D721Med (cell line): ENCODE results near the gene RREB1.
"Not testable (repeated sequence)": the region's sequence is repeated elsewhere in the genome, so short reads cannot be mapped to it uniquely, and the experiment has no call there.

Experiments
- DNase-seq: peaks from one replicate; pipeline ENCODE4 v3.0.0; 2011; ENCODE audit warnings: low spot score; ENCODE audit not compliant: insufficient read length
- FAIRE-seq: peaks from 2 replicates; lab custom pipeline; 2011; peaks lifted over from hg19 to GRCh38; lab: Jason Lieb, UNC
- TF ChIP-seq, protein P1 (sequence below): IDR thresholded peaks from 2 replicates; pipeline ENCODE4 v1.5.1; 2012; ENCODE audit warnings: mild to moderate bottlenecking, control low read depth; ENCODE audit not compliant: insufficient read depth; ENCODE audit errors: missing control alignments

The RREB1 gene

DNA sequence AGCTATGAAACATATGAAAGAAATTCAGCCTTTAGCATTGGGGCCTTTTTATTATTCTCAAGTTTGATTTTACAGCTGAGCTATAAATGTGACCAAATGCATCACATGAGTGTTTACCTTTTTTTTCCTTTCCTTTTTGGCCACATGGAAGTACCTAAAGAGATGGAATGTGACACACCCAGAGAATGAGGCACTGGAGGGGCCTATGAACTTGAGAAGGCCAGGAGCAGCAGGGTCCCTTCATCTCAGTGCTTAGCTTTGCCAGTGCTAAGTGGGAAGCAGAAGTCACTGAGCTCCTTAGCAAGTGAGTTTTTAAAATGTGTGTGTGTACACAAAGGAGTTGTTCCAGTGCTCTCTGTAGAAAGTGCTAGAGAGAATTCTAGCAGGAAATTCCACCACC, 44.7 kb downstream of the RREB1 start:
- no peak for DNase-seq
- no peak for FAIRE-seq
- TF ChIP-seq, protein P1, sequence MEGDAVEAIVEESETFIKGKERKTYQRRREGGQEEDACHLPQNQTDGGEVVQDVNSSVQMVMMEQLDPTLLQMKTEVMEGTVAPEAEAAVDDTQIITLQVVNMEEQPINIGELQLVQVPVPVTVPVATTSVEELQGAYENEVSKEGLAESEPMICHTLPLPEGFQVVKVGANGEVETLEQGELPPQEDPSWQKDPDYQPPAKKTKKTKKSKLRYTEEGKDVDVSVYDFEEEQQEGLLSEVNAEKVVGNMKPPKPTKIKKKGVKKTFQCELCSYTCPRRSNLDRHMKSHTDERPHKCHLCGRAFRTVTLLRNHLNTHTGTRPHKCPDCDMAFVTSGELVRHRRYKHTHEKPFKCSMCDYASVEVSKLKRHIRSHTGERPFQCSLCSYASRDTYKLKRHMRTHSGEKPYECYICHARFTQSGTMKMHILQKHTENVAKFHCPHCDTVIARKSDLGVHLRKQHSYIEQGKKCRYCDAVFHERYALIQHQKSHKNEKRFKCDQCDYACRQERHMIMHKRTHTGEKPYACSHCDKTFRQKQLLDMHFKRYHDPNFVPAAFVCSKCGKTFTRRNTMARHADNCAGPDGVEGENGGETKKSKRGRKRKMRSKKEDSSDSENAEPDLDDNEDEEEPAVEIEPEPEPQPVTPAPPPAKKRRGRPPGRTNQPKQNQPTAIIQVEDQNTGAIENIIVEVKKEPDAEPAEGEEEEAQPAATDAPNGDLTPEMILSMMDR: no peak

DNA sequence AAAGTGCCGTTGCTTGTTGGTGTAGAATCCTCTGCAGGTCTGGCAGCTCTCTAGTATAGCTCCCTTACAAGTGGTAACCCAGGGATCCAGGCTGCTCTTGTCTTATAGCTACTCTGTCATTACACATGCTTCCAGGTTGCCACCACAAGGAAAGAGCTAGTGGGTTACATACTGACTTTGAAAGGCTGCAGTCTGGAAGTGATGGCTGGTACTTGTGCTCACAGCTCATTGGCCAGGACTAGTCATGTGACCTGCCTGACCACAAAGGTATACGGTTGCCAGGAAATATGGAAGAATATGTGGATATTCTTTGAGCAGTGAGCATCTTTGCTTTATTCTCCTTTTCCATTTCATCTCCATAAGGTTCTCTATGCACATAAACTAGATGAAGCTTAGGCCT, 46.0 kb downstream of the RREB1 start:
- no peak for FAIRE-seq

DNA sequence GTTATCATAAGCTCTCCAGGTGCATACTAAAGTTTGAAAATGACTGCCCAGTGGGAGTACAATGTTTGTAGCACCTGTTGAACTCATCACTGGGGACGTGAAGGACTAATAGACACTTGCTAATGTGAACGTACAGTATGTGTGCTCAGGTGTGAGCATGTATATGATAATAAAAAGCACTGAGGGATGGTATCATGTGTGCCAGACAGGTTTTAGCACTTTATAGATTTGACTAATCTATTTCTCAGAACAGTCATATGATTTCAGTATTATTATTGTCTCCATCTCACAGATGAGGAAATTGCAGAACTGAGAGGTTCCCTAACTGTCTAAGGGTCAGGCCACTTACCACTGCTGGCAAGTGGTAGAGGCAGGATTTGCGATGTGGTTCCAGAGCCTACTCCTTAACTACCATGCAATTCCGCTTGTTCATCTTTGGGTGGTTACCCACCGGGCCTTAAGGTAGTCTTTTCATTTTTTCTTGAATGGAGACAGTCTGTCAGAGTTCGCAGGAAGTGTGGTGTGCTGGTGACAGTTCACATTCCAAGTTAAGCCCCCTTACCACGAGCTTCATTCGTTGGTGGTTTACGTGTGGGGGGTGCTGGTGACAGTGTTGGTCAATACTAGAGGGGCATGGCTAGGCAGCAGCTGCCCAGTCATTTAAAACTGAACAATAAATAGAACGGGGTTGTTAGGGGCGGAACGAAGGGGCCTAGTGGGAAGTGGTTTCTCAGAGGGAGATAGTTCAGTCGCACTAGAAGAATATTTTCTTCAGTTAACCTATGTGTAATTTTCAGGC, 46.8 kb downstream of the RREB1 start:
- FAIRE-seq (no peak), DNase-seq (no peak)
- TF ChIP-seq, protein P1: no peak

More for the DNA sequence above, 46.0 kb downstream of the RREB1 start:
- TF ChIP-seq, protein P1: no peak
- DNase-seq: no peak

DNA sequence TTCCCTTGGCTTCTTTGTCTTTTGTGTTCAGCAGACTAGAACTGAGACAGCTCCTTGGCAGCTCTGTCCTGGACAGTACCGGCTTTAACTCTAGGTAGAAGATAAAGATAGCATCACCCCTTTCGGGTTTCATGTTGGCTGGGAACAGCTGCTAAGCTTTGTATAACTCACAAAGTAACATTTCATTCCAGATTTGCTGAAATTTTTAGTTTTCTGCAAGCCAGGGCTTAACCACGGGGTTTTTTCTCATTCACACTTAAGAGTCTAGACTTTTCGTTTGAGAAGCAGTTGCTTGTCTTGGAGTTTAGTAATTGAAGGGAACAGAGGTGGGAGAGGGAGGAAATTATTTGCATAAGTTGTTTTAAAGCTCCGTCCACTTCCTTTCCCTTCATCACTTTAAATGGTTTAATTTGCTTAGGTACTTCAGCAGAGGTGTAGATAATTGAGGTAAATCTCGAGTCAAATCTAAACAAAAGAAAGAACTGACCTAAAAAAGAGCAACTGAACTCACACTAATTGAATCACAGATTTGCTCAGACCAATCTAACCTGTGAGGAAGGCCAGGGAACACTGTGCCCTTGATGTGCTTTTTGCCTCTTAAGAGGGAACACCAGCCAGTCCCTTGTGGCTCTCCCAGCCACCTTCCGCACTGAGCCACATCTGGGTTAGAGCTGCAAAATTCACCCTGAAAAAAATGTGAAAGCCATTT, 48.3 kb downstream of the RREB1 start:
- TF ChIP-seq, protein P1: no peak
- FAIRE-seq: no peak
- no peak for DNase-seq

DNA sequence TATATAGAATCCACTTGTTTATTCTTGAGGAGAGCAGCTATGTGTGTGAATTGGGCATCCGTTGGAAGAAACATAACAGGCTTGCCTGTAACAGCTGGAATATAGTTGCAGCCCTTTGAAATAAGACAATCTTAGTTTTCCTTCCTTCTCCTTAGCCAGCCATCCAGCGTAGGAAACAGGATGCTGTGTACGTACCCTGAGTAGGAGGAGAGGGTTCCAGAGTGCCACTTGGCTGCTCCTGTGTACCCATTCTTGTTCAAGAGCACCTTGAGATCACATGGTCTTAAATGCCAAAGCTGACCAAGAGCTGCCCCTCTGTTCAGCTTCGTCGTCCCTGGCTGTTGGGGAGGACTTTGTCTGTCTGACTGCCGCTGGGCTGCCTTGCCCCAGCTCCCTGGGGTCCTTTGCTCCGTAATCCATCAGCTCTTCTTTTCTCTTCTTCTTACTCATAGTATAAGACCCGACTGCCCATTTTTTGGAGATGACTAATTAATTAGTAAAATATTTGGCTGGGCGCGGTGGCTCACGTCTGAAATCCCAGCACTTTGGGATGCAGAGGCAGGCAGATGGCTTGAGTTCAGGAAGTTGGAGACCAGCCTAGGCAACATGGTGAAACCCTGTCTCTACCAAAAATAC, 49.0 kb downstream of the RREB1 start:
- TF ChIP-seq, protein P1: no peak
- FAIRE-seq (no peak), DNase-seq (no peak)

DNA sequence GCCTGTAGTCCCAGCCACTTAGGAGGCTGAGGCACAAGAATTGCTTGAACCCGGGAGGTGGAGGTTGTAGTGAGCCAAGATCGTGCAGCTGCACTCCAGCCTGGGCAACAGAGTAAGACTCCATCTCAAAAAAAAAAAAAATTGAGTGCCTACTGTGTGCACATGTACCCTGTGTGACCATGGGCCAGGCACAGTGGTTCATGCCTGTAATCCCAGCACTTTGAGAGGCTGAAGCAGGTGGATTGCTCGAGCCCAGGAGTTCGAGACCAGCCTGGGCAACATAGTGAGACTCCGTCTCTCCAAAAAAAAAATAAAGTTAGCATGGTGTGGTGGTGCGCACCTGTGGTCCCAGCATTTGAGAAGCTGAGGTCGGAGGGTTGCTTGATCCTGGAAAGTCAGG, 49.5 kb downstream of the RREB1 start:
- FAIRE-seq: not testable (repeated sequence)

DNA sequence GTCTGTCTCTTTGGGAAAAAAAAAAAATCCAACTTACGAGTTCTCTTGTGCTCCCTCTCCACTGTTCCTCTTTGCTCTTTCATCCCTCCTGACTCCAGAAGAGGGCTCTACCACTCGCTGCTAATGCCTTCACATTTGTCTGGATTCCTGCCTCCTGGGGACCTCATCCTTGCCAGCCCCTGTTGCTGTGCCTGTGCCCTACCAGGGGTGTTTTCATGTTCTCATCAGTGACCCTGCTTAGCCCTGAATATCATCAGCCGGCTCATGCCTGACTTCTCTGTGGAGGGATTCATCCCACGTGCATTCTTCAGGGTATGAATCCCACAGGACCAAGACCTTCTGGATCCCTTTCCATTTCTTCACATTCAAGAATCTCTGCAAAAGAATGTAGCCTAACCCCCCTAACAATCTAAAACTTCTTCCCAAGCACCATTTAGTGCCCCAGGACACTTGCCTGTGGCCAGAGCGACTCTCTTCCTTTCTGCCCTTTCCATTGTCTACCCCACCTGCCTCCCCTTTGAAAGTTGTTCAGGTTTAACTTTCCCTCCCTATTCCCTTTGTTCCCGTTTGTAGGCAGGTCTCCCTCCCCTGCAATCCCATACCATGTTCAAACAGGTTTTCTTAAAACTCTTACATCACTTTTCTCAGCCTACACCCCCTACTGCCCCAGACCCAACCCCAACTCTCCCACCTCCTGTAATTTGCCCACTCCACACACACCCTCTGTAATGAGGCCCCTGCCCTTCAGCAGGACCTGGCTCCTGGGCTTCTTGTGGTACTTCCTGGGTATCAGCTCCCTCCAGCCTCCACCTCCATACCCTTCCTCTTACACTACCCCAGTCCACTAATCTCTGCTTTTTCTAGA, 50.2 kb downstream of the RREB1 start:
- DNase-seq (no peak), FAIRE-seq (no peak)

More for the DNA sequence above, 49.5 kb downstream of the RREB1 start:
- not testable (repeated sequence) for DNase-seq

More for the DNA sequence above, 50.2 kb downstream of the RREB1 start:
- TF ChIP-seq, protein P1: peak; percentile 6
